ENCODE data around the gene IDUA. TPM values are rescaled to one million over a fixed set of nuclear protein-coding genes. Genes with fewer than 3 reads are reported as not detected.
"Not testable (repeated sequence)": the region's sequence is repeated elsewhere in the genome, so short reads cannot be mapped to it uniquely, and the experiment has no call there.

Gene IDUA
- total RNA-seq, 1 donor from 2014 or later: 3.4 TPM

DNA sequence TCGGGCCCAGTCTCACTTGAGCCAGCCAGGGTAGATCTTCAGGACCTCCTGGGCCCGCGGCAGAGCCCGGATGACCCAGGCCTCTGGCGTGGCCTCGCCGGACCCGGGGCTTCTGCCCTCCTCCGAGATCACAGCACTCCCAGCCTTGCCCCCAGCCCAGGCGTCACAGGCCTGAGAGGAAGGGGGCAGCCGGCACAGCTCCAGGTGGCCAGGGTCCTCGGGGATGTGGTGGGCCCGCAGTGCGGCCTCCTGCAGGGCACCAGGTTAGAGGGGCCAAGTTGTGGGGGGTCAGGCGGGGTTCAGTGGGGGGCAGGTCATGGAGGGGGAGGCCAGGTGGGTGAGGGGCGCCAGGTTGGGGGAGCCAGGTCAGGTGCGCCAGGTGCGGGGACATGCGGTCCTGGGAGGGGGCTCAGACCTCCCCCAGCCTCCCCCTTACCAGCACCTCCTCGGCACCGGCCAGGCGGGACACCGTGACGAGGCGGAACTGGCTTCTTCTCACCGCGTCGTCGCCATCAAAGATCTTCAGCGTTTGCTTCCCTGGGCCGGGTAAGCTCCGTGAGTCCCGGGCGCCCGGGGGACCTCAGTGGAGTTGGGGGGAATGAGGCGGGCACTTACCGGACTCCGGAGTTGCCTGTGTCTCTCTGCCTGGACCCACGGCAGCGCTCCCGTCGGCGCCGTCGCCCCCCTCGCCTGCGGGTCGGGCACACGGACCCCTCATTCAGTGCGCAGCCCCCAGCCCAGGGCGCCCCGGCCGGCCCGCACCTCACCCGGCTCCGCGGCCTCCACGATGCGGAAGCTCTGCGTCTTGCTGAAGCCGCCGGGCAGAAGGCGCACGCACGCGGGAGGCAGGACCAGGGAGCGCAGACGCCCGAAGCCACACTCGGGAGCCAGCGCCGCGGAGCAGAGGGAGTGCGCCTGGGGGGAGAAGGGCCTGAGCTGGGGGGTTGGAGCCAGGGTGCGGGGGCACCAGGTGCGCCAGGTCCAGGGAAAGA, 19.4 kb upstream of the IDUA start:
- no peak for DNase-seq (ENCODE audit: low spot score)

GRCh38 chr4:968221-968620, 18.6 kb upstream of the IDUA start:
- no peak for DNase-seq (ENCODE audit: low spot score)

DNA sequence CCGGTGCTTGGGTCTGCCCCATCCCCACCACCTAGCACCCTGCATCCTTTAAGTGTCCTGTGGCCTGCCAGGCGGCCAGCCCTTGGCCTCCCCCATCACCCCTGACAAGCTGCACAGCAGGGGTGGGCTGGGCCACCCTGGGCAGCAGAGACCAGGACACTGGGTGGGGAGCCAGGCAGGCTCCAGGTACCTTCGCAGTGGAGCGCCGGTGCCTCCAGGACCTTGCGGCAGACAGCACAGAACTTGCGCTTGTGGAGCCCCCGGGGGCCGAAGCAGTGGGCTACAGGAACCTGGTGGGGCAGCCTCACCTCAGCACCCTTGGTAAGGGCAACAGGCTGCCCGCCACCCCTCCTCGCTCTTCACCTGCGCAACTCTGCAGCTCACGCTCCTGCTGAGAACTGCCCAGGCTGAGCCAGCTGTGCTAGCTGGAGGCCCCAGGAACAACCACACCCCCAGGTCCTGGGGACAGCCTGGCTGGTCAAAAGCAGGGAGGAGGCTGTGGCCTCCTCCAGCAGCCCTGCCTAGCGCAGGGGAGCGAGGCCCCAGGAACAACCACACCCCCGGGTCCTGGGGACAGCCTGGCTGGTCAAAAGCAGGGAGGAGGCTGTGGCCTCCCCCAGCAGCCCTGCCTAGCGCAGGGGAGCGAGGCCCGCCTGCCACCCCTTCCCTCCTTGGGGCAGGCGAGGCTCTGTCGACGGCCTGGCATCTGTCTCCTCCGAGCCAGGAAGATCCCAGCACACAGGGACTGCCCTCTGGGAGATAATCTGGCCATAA, 18.0 kb upstream of the IDUA start:
- peak; percentile 24 for DNase-seq (ENCODE audit: low spot score)

- no peak for DNase-seq (ENCODE audit: low spot score)
Measured at GRCh38 chr4:970046-970745, 16.6 kb upstream of the IDUA start.

GRCh38 chr4:970854-971520, 15.9 kb upstream of the IDUA start:
- DNase-seq (ENCODE audit: low spot score): no peak

- no peak for DNase-seq (ENCODE audit: low spot score)
Measured at GRCh38 chr4:971666-972500, 15.0 kb upstream of the IDUA start.

DNA sequence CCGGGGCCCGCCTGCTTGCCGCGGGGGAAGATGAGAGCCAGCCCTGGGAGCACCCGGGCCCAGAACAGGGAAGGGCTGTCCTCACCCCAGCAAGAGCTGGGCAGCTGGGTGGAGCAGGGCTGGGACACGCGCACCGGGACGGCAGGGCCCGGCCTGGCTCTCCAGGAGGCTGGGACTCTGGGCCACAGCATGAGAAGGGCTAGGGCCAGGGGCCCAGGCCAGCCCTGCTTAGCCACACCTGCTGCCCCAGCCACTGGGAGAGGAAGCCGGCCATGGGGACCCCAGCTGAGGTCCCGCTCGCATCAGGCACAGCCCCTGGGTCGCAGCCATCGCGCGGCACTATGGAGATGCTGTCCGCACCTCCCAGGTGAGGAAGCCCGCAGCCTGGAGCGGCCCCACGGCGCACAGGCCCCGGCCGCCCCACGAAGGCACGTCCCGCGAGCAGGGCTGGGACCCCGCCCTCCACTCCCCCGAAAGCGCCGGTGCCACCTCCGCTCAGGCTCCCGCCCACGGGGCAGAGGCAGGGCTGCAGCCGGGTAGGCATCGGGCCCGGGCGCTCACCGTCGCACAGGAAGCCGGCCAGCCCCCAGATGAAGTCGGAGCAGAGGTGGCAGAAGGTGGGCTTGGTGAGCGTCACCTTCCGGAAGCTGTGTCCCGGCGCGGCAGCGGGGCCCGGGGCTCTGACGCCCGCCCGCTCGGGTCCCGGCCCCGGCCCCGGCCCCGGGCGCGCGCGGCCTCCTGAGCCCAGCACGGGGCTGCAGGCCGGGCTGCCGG, 14.0 kb upstream of the IDUA start:
- no peak for DNase-seq (ENCODE audit: low spot score)

DNA sequence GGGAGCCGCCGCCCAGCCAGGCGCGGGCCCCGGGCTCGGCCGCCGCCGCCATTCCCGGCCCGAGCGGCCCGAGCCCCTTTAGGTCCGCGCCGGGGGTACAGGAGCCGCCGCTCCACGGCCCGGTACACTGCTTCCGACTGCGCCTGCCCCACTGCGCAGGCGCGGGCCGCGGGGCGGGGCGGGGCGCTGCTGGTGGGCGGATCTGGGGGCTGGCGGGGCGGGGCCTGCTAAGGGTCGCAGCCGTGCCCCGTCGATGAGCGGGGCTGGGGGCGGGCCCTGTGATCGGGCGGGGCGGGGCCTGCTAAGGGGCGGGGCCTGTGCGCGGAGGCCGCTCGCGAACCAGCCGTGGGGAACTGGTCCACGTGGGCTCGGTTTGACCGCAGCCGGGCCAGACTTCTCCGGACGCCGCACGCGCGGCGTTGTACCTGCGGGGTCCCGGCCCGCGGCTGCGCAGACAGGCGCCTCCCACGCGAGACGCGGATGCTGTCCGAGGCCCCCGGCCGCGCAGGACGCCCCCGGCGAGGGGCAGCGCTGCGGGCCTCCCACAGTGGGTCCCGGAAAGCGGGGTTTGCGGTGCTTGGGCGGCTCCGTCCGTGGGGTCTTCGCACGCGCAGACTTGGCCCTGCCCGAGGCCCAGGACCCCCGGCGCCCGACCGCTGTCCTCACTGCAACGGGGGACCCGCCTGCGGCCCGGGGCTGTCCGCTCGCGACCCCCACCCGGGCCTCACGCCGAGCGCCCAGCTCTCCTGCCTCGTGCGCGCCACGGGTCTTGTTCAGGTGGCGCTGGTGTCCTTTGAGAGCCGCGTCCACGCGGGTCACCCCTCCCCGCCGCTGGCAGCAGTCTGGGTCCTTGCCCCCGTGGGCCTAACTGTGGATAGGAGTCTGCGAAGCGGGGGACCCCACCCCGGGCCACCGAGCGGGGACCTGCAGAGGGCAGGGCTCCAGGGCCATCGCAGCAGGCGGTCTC, 13.1 kb upstream of the IDUA start, which contains the start of gene DGKQ:
Gene DGKQ (minus strand): TSS at position 139 of the 967 bp plus-strand sequence. CDS start 87 bp downstream, at position 52.
- DNase-seq (ENCODE audit: low spot score): peak; percentile 80

DNA sequence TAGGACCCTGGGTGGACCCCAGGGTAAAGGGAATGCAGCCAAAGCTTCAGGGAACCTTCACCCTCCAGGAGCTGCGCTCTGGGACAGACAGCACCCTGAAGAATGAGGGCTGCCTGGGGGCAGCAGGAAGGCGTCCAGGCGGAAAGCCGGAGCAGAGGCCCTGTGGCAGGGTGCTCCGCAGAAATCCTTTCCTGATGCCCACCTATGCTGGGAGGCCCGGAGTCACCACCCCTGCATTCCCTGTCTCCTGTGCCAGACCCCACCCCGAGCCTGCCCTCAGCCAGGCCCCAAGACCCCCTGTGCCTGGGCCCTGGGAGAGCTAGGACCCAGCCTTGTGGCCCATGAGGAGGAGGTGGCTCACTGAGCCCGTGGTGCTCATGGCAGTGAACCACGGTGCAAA, 12.2 kb upstream of the IDUA start:
- DNase-seq (ENCODE audit: low spot score): no peak

DNA sequence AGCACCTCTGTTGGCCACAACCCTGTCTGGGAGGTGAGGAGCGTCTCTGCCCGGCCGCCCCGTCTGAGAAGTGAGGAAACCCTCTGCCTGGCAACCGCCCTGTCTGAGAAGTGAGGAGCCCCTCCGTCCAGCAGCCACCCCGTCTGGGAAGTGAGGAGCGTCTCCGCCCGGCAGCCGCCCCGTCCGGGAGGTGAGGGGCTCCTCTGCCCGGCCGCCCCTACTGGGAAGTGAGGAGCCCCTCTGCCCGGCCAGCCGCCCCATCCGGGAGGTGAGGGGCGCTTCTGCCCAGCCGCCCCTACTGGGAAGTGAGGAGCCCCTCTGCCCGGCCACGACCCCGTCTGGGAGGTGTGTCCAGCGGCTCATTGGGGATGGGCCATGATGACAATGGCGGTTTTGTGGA, 10.8 kb upstream of the IDUA start:
- not testable (repeated sequence) for DNase-seq (ENCODE audit: low spot score)

DNA sequence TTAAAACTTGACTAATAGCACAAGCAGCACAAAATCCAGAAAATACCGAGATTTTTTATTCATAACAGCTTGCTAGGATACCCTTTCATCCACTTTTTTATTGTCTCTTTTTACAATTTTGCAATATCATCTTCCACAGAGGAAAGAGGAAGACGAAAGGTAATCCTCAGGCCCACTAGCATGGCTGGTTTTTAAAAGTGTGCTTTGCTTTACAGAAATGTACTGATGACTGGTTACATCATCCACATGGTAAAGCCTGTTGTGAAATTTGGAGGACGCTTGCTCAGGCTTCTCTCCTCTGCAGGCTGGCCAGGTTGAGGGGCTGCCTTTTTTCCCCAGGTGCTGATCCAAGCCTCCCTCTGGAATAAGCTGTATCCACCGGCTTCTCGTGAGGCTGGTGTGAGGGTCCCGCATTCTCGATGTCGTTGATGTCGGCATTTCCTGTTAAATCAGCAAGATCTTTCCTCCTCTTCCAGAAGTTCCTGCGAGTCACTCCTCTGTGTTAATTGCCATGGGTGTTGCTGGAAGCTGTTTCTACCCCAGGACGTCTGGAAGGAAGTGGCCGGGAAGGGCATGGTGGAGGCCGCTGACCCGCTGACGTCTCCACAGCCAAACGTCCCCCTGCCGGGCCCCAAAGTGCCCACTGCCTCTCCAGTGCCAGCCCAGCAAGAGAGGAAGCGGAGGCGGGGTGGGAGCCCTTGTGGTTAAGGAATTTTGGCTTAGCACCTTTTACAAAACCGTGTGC, 7.7 kb upstream of the IDUA start:
- peak; percentile 85 for DNase-seq (ENCODE audit: low spot score)

- DNase-seq (ENCODE audit: low spot score): no peak
Measured at GRCh38 chr4:982291-982690, 4.6 kb upstream of the IDUA start.

- no peak for DNase-seq (ENCODE audit: low spot score)
Measured at GRCh38 chr4:982814-983213, 4.0 kb upstream of the IDUA start.

DNA sequence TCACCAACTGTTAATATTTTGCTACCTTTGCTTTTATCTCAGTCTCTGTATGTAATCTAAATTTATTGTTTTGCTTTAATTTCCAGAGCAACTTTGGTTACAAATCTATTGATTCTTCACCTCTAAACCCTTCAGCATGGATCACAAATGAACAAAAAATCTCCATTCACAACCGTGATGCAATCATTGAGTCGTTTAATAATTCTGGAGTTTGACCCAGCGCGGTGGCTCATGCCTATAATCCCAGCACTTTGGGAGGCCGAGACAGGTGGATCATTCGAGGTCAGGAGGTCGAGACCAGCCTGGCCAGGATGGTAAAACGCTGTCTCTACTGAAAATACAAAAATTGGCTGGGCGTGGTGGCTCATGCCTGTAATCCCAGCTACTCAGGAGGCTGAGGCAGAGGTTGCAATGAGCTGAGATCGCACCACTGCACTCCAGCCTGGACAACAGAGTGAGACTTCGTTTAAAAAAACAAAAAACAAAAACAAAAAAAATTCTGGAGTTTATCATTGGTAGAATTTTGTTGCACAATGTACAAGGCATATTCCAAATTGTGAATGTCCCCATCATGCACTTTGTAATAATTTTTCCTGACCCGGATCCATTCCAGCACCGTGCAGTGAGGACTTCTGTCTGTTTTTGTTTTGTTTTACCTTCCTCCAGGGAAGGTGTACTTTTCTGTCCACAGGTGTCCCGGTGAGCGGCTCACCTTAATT, 2.3 kb upstream of the IDUA start:
- DNase-seq (ENCODE audit: low spot score): no peak

DNA sequence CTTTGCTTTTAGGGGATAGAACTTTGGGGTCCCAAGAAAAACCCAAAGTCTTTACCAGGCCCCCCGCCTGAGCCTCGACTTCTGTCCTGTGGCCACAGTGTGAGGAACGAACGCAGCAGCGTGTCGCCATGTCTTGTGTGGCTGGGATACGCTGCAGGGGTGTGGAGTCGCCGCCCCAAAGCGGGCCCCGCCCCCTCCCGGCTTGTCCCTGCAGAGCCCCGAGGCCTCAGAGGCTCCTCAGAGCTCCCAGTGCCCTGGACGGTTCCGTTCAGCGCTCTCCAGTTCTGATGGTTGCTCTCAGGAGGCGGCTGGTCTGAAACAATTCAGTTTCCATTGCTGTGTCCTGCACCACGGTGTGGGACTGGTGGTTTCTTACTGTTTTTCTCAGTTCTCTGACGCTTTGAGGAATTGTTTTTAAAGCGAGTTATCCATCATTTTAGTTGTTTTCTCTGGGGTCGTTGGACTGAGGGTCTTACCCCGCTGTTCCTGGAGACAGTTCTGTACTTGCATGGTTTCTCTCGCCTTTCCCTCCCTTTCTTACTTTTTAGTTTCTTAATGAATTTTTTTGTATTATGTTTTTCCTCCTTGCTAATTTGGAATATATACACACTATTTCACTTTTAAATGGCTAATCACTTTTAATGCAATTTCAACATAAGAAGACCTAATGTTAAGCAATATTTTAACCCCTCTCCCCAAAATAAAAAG, 1.6 kb upstream of the IDUA start:
- peak; percentile 55 for DNase-seq (ENCODE audit: low spot score)

GRCh38 chr4:986428-986878, 391 bp upstream of the IDUA start:
- peak; percentile 30 for DNase-seq (ENCODE audit: low spot score)
